Stimulated activated CD4-positive, alpha-beta T cell treated with anti-CD3 and anti-CD28 coated beads, Interleukin-1b, Interleukin-23, amount 100 ng/mL, for 24 hours (primary cell): ENCODE measurements around the gene VSIG8.

Experiments used
- DNase-seq, 4 experiments: peaks; one replicate each; pipeline ENCODE4 v3.0.0-alpha.2; 2020; ENCODE audit warnings: low read depth in 4 of 4, low spot score in 1 of 4

Gene VSIG8

DNA sequence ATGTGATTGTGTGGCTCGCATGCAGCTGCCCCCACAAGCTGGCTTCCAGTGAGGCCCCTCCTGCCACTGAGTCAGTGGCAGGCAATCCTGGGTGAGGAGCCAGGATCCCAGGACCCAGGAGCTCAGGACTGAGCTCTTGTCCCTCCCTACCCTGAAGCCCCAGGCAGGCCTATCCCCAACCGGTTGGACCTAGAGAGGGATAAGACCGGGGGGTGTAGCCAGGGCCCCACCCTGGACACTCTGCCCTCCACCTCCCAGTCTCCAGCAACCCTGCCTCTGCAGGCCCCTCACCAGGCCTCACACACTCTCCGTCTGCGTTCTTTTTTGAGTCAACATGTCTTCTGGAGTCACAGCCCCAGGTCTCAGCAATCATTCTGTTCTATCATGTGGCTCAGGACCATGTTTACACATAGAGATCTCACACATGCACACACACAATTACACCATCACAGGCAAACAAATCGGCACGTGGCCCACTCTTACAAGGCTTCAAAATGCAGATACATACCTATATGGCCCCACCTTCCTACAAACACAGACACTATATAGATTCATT lies 2.6 kb downstream of the VSIG8 start:
- DNase-seq: no peak

DNA sequence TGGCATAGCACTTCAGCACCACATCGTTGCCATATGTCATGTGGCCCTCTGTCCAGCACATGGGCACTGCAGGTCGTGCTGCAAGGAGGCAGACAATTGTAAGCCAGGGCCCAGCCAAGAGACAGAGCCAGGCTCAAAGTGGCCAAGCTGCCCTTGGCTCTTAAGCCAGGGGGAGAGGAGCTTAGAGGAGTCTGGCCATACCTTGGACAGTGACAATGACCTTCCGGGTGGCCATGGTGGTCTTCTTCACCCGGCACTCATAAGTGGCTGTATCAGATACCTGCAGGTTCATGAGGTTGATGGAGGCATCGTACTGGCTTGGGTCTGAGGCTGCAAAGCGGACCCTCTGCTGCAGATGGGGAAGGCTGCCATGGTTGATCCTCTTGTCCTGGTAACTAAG lies 4.6 kb downstream of the VSIG8 start:
- DNase-seq: no peak

DNA sequence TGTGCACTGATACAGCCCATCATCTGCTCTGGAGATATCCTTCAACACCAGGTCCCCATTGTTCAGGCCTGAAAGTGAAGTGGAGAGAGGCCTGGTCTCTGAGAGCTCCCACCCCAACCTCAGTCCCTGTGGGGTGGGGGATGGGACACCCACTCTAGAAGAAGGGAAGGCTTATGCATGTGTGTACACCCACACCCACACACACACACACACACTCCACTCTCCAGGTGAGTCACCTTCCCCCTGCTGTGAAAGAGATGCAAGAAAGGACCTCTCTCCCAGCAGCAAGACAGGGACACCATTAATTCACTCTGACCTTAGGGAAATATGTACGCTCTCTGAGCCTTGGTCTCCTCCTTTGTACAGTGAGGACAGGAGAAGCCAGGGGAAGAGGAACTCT lies 5.9 kb downstream of the VSIG8 start:
- DNase-seq: no peak

DNA sequence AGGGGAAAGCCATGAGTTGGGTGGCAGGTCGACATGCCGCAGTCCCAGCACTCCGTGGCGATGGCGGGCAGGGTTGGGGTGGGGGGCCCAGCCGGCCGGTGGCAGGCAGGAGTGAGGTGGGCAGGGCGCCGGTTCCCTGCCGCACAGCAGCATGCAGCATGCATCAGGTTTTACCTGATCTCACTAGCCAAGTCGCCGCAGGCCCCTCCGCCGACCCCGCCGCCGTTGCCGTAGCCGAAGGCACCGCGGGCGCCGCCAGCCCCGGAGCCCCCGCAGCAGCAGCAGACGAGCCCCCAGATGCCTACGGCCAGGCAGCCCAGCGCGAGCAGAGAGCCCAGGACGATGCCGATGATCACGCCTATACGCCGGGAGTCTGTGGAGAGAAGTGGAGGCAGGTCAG lies 6.7 kb downstream of the VSIG8 start:
- no peak for DNase-seq

DNA sequence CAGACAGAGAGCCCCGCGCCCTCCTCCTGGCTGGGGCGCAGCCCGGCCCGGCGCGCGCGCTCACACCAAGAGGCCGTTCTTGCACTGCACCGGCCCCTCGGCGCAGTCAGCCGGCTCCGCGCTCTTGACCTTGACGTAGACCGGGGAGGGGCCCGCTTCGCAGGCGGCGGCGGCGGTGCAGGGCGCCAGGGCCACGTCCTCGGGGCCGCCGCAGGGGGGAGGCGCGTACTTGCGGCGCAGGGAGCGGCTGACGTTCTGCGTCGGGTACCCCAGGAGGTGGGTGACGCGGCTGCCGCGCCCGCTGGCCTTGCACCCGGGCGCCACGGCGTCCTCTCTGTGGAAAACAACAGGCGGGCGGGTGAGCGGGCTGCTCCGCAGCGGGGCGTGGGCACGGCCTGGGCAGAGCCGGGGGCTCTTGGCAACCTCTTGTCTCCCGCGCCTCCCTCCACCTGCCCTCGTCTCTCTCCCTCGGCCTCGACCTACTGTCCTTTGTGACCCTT lies 7.7 kb downstream of the VSIG8 start:
- peak; percentile 40 to 75 (median 60) for DNase-seq

DNA sequence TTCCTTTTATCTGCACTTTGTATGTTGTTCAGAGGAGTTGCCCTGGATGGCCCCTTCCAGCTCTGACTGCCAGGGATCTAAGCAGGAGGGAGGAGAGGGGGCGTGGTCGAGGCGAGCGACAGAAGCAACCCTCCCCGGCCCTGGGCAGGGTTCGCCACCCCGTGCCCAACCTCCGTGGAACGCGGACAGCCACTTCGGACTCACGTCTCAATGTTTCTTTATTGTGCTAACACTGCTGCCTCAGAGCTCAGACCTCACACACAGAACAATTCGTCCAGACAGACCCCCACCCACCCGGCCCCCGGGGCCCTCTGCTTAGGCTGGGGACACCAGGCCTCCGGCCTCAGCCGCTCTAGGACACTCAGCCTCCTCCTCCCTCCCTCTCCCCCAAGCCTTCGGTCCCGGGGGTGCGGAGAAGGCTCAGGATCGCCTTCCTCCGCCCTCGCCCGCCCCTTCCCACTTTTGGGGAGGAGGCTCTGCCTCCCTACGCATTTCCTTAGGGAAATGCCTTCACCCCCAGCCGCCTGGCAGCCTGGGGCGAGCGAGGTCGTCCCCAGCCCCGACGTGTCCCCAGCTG lies 8.3 kb downstream of the VSIG8 start:
- peak in 1 of 4 experiments; percentile 21 for DNase-seq

DNA sequence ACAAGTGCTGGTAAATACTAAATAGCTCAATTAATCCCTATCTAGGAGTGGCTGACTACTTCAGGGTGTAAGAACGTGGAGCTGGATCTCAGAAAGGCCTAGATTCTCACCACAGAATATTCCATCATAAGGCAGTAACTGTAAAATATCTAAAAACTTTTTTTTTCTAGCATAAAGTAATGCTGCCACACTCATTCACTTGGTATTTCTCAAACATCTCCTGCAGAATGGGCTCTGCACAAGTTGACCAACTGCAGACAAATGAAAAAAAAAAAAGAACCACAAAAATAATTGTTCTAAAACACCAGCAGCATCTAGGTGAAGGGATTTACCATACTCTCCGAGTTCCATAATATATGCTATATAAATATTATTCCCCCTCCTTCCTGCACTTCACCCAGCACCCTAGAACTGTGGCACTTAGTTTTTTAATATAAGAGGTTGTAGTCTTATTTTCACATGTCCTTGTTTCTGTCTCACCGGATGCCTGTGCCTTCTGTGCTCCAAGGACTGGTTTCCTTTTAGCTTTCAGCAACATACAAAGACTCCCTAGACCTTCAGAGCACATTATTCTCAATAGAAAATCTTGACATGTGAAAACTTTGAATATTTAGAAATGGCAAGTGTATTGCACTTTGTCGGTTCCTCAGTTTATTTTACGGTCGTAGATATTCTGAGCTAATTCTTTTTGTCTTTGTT lies 8.9 kb downstream of the VSIG8 start:
- no peak for DNase-seq

DNA sequence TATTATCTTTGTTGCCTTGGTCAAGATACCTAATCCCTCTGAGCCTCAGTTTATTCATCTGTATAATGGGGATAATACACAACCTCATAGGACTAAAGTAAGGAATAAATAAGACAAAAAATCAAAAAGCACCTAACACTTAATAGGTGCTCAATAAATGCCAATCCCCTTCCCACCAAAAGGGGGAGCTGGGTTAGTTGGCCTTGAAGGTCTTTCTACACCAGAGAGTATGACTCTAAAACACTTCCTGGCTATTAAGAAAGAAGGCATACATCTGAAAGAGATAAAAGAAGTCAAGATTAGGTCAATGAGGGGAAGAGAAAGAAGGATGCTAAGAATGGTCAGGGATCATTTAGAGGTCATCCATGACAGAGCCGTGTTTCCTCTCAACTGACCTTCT lies 11.1 kb downstream of the VSIG8 start:
- DNase-seq: no peak

DNA sequence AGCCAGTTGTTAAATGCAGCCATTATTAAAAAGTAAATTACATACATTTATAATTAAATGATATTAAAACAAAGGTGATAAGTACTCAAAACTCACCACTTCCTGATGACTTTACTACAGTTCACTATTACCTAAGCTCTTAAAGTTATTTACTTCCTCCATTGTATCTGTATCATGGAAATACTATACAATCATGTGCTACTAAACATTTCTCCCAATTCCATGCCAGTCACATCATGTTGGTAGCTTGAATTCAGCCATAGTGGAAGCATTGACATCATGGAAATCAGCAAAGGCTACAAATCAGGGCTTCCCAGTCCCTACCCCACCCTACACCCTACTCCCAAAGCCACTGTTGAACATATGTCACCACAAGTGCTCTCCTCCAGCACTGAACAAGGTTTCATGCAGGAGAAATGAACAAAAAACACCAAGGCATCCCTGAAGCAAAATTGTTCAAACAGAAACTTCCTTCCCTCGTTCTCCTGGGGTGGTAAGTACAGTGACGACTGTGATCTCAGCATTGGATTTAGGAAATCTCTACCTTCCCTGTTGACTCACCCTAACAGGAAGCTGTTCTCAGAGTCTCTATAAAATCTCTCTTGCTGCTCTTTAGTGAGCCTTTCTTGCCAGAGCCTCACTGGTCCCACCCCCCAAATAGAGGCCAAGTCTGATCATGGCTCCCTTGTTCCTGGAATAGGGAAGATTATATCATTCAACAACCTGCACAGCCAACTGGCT lies 12.7 kb downstream of the VSIG8 start:
- no peak for DNase-seq

DNA sequence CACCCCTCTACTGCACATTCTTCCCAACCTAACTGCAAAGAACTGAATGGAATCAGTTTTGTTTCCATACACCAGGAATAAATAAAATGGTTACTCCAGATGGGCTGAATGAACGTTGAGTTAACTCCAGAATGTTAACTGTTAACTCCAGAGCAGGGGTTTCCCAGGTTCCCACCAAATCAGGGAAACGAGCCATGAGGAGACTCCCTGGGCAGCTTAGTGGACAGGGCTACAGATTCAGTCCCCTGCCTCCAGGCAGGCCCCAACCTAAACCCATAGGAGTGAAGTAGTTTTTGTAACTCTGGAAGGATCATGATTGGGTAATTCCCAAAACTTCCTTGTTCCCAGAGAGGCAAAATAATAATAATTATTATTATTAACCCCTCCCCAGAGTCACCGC lies 14.1 kb downstream of the VSIG8 start:
- no peak for DNase-seq

DNA sequence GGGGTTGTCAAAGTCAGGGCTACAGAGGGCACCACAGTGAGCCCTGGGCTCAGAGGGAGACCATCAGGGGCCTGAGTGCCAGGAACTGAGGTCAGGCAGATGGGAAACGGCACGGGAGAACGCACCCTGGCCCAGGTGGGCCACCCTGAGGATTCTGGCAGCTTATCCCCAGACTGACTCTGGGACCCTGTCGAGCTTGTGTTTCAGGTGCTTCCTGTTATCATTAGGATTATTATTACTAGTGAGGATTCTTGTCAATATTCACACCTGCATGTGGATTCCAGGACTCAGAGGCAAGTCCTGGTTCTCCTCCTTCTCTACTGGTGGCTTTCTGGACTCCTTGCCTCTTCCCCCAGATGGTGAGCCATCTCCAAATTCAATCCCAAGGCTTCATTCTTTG lies 15.2 kb downstream of the VSIG8 start:
- DNase-seq: no peak

DNA sequence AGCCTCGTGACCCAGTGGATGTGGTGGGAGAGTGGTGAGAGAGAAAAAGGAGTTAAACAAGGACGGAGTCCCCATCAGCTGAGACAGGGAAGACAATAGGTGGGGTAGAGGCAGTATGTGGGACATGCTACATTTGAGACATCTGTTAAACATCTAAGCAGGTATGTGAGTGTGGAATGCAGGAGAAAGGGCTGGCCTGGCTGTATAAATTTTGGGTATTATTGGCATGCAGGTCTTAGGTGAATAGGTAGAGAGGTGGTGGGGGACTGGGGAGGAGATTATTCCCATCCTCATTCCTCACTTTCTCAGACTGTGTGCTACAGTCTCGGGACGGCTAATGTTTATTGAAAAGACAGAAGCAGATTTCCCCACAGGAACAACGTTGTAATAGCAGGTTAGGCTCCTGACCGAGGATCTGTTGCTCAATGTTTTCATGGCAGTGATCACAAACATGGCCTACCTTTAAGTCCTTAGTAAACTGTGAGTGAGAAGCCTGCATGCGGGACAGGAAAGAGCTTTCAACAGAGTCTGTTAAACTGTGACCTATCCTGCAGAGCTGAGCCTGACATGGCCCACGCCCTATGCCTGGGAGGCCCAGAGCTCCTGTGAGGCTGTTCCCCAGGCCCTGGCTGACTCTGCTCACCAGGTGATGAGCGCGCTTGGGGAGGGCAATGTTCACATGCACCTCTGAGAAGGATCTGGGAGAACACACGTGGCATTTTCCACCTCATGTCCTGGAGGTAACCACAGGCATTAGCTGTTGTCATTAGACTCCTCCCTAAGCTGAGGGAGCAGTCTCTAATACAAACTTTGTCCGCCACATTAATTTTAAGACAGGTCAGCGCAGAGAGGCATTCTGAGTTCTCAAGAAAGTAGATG lies 16.5 kb downstream of the VSIG8 start:
- DNase-seq: no peak

DNA sequence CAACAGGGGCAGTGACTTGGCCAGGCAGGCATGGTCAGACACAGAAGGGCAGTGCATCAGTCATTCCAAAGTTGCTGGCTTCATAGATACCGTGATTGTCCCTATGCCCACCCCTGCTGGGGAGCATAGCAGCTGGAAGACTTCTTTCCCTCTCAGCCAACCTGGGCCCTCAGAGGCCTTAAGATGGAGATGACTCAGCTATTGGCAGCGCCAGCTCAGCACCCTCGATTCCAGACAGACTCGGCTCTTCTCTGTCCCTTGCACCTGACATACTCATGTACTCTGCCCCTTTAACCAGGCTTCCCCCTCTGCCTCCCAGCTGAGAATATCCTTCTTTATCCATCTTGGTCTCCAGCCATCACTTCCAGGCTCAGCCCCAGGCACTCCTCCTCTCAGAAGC lies 19.0 kb downstream of the VSIG8 start:
- DNase-seq: no peak

DNA sequence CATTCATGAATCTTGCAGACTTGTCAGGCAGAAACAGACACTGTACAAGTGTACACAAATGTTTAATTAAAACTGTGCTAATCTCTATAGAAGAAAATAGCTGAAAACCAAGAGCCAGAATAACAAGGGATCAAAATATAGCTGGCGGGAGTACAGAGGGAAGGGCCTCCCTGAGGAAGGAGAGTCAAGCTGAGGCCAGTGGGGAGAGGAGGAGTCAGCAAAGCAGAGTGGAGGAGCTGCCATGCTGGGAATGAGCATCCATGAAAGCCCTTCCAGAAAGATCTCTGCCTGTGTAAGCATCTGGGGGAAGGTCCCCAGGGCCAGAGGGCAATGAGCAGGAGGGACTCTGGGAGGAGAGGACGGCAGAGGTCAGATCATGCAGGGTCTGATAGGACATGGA lies 20.7 kb downstream of the VSIG8 start:
- no peak for DNase-seq

DNA sequence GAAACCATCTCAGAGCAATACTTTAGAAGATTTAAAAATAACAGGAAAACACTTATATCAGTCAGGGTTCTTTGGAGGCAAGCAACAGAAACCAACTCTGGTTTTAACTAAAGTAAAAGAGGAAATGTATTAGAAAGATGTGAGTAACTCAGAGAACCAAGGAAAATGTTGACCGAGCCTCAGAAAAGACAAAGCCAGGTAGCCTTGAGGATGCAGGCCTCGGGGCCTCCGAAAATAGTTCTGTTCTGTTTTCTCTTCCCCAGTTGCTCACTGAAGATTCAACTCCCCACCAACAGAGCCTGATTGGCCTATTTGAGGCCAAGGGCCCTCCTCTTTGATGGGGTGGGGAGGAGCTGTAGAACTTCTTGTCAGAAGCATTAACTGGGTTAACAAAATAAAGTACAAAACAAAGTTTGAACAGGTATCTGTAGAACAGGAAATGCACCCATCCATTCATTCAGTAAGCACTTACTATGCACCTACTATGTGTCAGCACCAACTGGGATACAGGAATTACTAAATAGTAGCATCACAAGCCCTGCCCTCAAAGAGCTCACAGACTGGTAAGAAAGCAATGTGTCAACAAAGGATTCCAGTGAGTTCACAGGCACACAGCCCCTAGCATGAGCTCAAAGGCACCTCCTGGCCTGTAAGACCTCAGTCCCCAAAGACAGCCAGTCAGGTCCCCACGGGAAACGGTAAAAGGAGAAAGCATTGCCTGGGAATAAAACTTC lies 23.2 kb downstream of the VSIG8 start:
- DNase-seq: no peak

DNA sequence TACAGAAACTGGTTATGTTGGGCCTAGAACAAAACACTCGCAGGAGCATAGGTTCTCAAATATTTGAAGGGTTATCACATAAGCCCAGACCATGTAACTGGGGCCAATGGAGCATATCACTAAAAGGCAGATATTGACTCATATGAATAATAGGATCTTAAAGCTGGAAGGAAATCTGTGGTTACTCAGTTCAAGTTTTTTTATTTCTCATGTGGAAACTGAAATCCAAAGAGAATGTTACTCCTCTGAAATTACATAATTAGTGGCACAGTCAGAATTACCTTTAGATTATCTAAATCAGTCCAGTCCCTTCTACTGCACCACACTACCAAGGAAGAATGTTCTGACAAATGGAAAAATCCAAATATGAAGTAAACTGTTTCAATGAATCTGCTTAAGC lies 23.7 kb downstream of the VSIG8 start:
- DNase-seq: no peak

DNA sequence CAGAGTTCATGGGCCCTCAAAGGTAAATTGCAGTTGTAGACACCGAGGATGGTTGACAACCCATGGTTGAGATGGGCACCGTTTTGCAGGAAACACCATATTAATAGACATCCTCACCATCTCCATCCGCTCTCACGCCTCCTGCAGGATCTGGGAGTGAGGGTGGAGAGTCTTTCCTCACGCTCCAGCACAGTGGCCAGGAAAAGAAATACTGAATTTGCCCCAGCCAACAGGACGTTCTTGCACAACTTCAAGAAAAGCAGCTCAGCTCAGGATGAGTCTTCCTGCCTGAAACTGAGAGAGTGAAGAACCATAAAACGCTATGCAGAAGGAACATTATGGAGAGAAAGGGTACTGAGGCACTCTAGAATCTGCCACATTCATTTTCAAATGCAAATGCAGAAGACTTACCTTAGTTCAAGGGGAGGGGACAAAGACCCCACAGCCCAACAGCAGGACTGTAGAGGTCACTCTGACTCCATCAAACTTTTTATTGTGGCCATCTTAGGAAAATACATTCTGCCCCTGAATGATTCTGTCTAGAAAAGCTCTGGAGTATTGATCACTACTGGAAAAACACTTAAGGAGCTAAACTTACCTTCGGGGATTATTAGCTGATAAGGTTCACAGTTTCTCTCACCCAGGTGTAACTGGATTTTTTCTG lies 26.5 kb downstream of the VSIG8 start:
- DNase-seq: no peak

DNA sequence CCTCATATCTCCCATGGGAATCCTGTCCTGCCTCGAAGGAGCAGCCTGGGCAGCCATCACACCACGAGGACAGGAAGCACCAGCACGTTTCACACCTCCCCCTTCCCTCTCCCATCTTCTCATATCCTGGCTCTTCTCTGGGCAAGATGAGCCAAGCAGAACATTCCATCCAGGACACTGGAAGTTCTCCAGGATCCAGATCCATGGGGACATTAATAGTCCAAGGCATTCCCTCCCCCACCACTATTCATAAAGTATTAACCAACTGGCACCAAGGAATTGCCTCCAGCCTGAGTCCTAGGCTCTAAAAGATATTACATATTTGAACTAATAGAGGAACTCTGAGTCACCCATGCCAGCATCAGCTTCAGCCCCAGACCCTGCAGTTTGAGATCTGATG lies 27.1 kb downstream of the VSIG8 start:
- DNase-seq: no peak

DNA sequence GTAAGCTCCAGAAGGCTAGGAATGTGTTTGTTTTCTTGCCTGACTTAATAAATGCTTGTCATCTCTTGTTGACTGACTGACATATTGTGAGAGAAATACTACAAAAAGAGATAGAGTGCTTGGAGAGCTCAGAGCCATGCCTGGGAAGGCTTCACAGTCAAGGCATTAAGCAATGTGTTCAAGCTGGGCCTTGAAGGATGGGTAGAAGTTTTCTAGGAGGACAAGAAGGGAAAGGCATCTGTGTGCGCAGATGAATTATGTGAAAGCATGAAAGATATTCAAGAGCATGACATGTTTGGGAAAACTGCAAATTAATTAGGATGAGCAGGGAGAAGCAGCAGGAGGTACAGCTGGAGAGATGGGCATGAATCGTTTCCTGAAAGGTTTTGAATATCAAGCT lies 30.1 kb downstream of the VSIG8 start:
- DNase-seq: no peak
